ENCODE data around the gene DMPK. TPM values are rescaled to one million over a fixed set of nuclear protein-coding genes. Genes with fewer than 3 reads are reported as not detected.

The DMPK gene
- total and polyA plus RNA-seq, 9 of the 15 experiments (the other 6 are each of a cell fraction or from before 2014, with no cell fraction given): 0.24 to 31.3 (median 7.3) TPM

DNA sequence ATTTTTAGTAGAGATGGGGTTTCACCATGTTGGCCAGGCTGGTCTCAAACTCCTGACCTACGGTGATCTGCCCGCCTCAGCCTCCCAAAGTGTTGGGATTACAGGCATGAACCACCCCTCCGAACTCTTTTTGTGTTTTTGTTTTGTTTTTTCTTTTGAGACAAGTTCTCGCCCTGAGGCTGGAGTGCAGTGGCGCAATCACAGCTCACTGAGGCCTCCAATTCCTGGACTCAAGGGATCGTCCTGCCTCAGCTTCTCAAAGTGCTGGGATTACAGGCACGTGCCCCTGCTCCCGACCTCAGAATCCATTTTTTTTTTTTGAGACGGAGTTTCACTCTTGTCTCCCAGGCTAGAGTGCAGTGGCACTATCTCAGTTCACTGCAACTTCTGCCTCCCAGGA is 24.6 kb downstream of the DMPK start:
- ChIA-PET CTCF (ENCODE audit: low intra/inter-chr PET ratio) (no interaction called here), POLR2A (interaction anchor here (0.6 to 2.0 kb wide), 3 partner anchors 12 to 28 kb away, joined by 3 to 9 read pairs (median 3); partner anchors contain the start of gene SIX5)
- Histone ChIP-seq H3K9me3 (replicated peaks; ENCODE audit: control insufficient read depth, insufficient read depth, low read depth, low read length) (no peaks in the 10 kb centered on the region), H3K36me3 (ENCODE audit: control insufficient read depth, insufficient read depth, low read length) (no peaks in the 10 kb centered on the region), H3K4me2 (ENCODE audit: insufficient read depth, low read length) (no peak overlapping the region), H3K79me2 (ENCODE audit: control insufficient read depth, insufficient read depth, low read length) (no peaks in the 10 kb centered on the region), H4K20me1 (replicated peaks; ENCODE audit: control insufficient read depth, insufficient read depth, low read length) (no peaks in the 10 kb centered on the region), H3K4me3 (no peak overlapping the region), H2AFZ (ENCODE audit: low read depth, low read length) (no peak overlapping the region), H3K4me1 (replicated peaks in 1 of 2; ENCODE audit: control insufficient read depth in 2 of 2, insufficient read depth in 2 of 2, low read length in 2 of 2) (peaks cover 0 to 15% of the 10 kb centered on the region in 2 experiments; a peak in 2 of 5 replicates), H3K27ac (ENCODE audit: extremely low read depth, low read depth, low read length) (no peak overlapping the region), H3K27me3 (ENCODE audit: control insufficient read depth in 2 of 2, insufficient read depth in 2 of 2, low read length in 2 of 2) (no peaks in the 10 kb centered on the region; a peak in 1 of 5 replicates), H3K9ac (ENCODE audit: insufficient read depth in 1 of 2, low read depth in 2 of 2, low read length in 2 of 2) (no peak overlapping the region), H3K9me1 (ENCODE audit: control insufficient read depth, insufficient read depth, low read length) (no peaks in the 10 kb centered on the region)
- intact Hi-C loops (cut with micrococcal nuclease) (no loop called here), in situ Hi-C loops (cut with MboI) (no loop called here)
- no TSS peak for BruUV-seq (replicated peaks)
- no peak for DNase-seq (ENCODE audit: extremely low read depth in 1 of 4, low spot score in 3 of 4)
- TF ChIP-seq FOXK1 (CRISPR knock-in tag; IDR thresholded peaks at IDR 0.05; ENCODE audit: borderline replicate concordance) (no peak), RBM25 (IDR thresholded peaks at IDR 0.05; ENCODE audit: low read depth, low read length, severe bottlenecking) (no peak), HNRNPUL1 (IDR thresholded peaks at IDR 0.05; ENCODE audit: low read length) (no peak), RBFOX2 (IDR thresholded peaks at IDR 0.05; ENCODE audit: low read depth, low read length) (no peak), CEBPB (tag; IDR thresholded peaks at IDR 0.05) (peak; percentile 31; the same call in 1 of the 2 replicates)
- FAIRE-seq: no peak
- ATAC-seq: no peak
- 48% methylated on average over 9 of the region's 9 CpGs for WGBS (ENCODE audit: insufficient coverage, low coverage, missing lambda C conversion rate)

DNA sequence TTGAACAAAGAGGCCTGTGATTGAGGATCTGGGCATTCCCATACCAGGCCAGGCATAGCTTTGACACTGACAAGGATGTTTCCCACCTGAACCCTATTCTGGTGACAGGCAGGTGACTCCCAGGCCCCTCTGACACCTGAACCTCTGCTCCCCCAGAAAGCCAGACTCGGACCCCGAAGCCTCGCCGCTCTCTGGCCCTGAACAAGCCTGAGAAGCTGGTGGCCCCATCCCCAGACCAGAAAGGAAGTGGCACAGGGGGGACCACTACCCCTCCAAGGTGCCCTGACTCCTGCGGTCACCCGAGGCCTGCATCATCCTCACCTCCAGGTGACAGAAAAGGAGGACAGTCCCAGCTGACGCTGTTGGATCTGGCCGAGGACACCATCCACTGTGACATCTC is 28.0 kb downstream of the DMPK start:
- WGBS (ENCODE audit: insufficient coverage, low coverage, missing lambda C conversion rate): 84% methylated on average over 8 of the region's 8 CpGs
- ATAC-seq (no peak), DNase-seq (ENCODE audit: extremely low read depth in 1 of 4, low spot score in 3 of 4) (no peak), FAIRE-seq (no peak)
- H3K36me3 ChIP-seq (ENCODE audit: control insufficient read depth, insufficient read depth, low read length): no peaks in the 10 kb centered on the region
- H4K20me1 ChIP-seq (replicated peaks; ENCODE audit: control insufficient read depth, insufficient read depth, low read length): no peaks in the 10 kb centered on the region
- H3K9ac ChIP-seq (ENCODE audit: insufficient read depth in 1 of 2, low read depth in 2 of 2, low read length in 2 of 2): no peak overlapping the region
- H3K27me3 ChIP-seq (ENCODE audit: control insufficient read depth in 2 of 2, insufficient read depth in 2 of 2, low read length in 2 of 2): no peaks in the 10 kb centered on the region; a peak in 1 of 5 replicates
- H3K79me2 ChIP-seq (ENCODE audit: control insufficient read depth, insufficient read depth, low read length): no peaks in the 10 kb centered on the region
- BruUV-seq (replicated peaks): no TSS peak
- no peaks in the 10 kb centered on the region for H3K9me3 ChIP-seq (replicated peaks; ENCODE audit: control insufficient read depth, insufficient read depth, low read depth, low read length)
- no peak overlapping the region for H3K27ac ChIP-seq (ENCODE audit: extremely low read depth, low read depth, low read length)
- H3K4me1 ChIP-seq (replicated peaks in 1 of 2; ENCODE audit: control insufficient read depth in 2 of 2, insufficient read depth in 2 of 2, low read length in 2 of 2): peaks cover 0 to 5% of the 10 kb centered on the region in 2 experiments; a peak in 2 of 5 replicates
- in situ Hi-C loops (cut with MboI) (no loop called here), intact Hi-C loops (cut with micrococcal nuclease) (no loop called here)
- no peaks in the 10 kb centered on the region for H3K9me1 ChIP-seq (ENCODE audit: control insufficient read depth, insufficient read depth, low read length)
- CTCF ChIA-PET (ENCODE audit: low intra/inter-chr PET ratio): no interaction called here
- H3K4me2 ChIP-seq (ENCODE audit: insufficient read depth, low read length): no peak overlapping the region
- TF ChIP-seq SMAD1 (IDR thresholded peaks at IDR 0.05; ENCODE audit: low read depth, low read length, partially characterized antibody): no peak
- TF ChIP-seq, protein P1, sequence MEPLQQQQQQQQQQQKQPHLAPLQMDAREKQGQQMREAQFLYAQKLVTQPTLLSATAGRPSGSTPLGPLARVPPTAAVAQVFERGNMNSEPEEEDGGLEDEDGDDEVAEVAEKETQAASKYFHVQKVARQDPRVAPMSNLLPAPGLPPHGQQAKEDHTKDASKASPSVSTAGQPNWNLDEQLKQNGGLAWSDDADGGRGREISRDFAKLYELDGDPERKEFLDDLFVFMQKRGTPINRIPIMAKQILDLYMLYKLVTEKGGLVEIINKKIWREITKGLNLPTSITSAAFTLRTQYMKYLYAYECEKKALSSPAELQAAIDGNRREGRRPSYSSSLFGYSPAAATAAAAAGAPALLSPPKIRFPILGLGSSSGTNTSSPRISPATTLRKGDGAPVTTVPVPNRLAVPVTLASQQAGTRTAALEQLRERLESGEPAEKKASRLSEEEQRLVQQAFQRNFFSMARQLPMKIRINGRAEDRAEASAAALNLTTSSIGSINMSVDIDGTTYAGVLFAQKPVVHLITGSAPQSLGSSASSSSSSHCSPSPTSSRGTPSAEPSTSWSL (CRISPR knock-in tag; IDR thresholded peaks at IDR 0.05; ENCODE audit: borderline replicate concordance): no peak
- no peak for TF ChIP-seq MEF2D (tag; conservative IDR thresholded peaks at IDR 0.05; ENCODE audit: low read depth)
- no peak overlapping the region for H2AFZ ChIP-seq (ENCODE audit: low read depth, low read length)
- POLR2A ChIA-PET: interaction anchor here (0.6 to 1.1 kb wide), 2 partner anchors 16 to 24 kb away, joined by 3 read pairs; partner anchors contain the start of gene FBXO46
- no peak overlapping the region for H3K4me3 ChIP-seq

Data from K562 (cell line).